ENCODE data around the gene EBPL.

DNA sequence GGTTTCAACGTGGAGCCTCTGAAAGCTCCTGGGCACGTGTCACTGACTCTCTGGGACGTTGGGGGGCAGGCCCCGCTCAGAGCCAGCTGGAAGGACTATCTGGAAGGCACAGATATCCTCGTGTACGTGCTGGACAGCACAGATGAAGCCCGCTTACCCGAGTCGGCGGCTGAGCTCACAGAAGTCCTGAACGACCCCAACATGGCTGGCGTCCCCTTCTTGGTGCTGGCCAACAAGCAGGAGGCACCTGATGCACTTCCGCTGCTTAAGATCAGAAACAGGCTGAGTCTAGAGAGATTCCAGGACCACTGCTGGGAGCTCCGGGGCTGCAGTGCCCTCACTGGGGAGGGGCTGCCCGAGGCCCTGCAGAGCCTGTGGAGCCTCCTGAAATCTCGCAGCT lies 60.7 kb downstream of the EBPL start:
- TF ChIP-seq CTCF (IDR thresholded peaks at IDR 0.05 in 2 of 3, conservative IDR thresholded peaks at IDR 0.05 in 1 of 3; ENCODE audit: insufficient read depth in 2 of 3, low read depth in 1 of 3, low read length in 3 of 3) (no peak), ETV5 (CRISPR knock-in tag; IDR thresholded peaks at IDR 0.05; ENCODE audit: low read depth) (no peak), ZNF449 (CRISPR knock-in tag; IDR thresholded peaks at IDR 0.05) (no peak), ZNF639 (CRISPR knock-in tag; conservative IDR thresholded peaks at IDR 0.05 in 1 of 2, IDR thresholded peaks at IDR 0.05 in 1 of 2) (no peak), EP300 (IDR thresholded peaks at IDR 0.05; ENCODE audit: low read length) (no peak), CHD4 (IDR thresholded peaks at IDR 0.05; ENCODE audit: insufficient read depth, insufficient replicate concordance, low read depth, low read length, poor library complexity, severe bottlenecking) (no peak)
- TF ChIP-seq, protein P1, sequence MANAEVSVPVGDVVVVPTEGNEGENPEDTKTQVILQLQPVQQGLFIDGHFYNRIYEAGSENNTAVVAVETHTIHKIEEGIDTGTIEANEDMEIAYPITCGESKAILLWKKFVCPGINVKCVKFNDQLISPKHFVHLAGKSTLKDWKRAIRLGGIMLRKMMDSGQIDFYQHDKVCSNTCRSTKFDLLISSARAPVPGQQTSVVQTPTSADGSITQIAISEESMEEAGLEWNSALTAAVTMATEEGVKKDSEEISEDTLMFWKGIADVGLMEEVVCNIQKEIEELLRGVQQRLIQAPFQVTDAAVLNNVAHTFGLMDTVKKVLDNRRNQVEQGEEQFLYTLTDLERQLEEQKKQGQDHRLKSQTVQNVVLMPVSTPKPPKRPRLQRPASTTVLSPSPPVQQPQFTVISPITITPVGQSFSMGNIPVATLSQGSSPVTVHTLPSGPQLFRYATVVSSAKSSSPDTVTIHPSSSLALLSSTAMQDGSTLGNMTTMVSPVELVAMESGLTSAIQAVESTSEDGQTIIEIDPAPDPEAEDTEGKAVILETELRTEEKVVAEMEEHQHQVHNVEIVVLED (CRISPR knock-in tag; IDR thresholded peaks at IDR 0.05) = no peak
- TF ChIP-seq, protein P2, sequence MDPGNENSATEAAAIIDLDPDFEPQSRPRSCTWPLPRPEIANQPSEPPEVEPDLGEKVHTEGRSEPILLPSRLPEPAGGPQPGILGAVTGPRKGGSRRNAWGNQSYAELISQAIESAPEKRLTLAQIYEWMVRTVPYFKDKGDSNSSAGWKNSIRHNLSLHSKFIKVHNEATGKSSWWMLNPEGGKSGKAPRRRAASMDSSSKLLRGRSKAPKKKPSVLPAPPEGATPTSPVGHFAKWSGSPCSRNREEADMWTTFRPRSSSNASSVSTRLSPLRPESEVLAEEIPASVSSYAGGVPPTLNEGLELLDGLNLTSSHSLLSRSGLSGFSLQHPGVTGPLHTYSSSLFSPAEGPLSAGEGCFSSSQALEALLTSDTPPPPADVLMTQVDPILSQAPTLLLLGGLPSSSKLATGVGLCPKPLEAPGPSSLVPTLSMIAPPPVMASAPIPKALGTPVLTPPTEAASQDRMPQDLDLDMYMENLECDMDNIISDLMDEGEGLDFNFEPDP (CRISPR knock-in tag; IDR thresholded peaks at IDR 0.05) = no peak
